ENCODE data around the gene CAPN2.

CAPN2 gene

DNA sequence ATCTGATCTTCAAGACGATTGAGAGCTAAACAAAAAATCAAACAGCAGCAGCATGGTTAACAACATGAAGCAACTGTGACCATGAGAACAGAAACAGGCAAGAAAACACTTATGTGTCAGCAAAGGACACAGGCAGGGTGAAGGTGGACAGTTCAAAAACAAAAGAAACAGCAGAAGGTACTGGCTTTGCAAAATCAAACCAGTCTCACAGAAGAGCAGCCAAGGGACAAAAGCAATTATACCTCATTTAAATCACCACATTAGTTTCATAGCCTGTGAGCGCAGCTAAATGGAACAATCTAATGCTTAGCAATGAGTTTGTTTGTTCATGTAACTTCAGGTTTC is 59.1 kb downstream of the CAPN2 start:
- TF ChIP-seq CEBPB (IDR thresholded peaks at IDR 0.05) (no peak), EGR1 (IDR thresholded peaks at IDR 0.05) (no peak), NFIC (IDR thresholded peaks at IDR 0.05) (no peak), TCF12 (IDR thresholded peaks at IDR 0.05; ENCODE audit: low read depth) (no peak), EP300 (IDR thresholded peaks at IDR 0.05; ENCODE audit: borderline replicate concordance) (no peak), TAF1 (IDR thresholded peaks at IDR 0.05; ENCODE audit: low read depth) (no peak), CREB1 (IDR thresholded peaks at IDR 0.05; ENCODE audit: low read depth) (no peak), ZBTB7A (IDR thresholded peaks at IDR 0.05; ENCODE audit: low read depth) (no peak)
- TF ChIP-seq, protein P1, sequence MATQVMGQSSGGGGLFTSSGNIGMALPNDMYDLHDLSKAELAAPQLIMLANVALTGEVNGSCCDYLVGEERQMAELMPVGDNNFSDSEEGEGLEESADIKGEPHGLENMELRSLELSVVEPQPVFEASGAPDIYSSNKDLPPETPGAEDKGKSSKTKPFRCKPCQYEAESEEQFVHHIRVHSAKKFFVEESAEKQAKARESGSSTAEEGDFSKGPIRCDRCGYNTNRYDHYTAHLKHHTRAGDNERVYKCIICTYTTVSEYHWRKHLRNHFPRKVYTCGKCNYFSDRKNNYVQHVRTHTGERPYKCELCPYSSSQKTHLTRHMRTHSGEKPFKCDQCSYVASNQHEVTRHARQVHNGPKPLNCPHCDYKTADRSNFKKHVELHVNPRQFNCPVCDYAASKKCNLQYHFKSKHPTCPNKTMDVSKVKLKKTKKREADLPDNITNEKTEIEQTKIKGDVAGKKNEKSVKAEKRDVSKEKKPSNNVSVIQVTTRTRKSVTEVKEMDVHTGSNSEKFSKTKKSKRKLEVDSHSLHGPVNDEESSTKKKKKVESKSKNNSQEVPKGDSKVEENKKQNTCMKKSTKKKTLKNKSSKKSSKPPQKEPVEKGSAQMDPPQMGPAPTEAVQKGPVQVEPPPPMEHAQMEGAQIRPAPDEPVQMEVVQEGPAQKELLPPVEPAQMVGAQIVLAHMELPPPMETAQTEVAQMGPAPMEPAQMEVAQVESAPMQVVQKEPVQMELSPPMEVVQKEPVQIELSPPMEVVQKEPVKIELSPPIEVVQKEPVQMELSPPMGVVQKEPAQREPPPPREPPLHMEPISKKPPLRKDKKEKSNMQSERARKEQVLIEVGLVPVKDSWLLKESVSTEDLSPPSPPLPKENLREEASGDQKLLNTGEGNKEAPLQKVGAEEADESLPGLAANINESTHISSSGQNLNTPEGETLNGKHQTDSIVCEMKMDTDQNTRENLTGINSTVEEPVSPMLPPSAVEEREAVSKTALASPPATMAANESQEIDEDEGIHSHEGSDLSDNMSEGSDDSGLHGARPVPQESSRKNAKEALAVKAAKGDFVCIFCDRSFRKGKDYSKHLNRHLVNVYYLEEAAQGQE (IDR thresholded peaks at IDR 0.05; ENCODE audit: low read depth): no peak
- TF ChIP-seq, protein P2, sequence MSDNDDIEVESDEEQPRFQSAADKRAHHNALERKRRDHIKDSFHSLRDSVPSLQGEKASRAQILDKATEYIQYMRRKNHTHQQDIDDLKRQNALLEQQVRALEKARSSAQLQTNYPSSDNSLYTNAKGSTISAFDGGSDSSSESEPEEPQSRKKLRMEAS (IDR thresholded peaks at IDR 0.05): no peak
- TF ChIP-seq, protein P3, sequence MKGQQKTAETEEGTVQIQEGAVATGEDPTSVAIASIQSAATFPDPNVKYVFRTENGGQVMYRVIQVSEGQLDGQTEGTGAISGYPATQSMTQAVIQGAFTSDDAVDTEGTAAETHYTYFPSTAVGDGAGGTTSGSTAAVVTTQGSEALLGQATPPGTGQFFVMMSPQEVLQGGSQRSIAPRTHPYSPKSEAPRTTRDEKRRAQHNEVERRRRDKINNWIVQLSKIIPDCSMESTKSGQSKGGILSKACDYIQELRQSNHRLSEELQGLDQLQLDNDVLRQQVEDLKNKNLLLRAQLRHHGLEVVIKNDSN (IDR thresholded peaks at IDR 0.05): no peak

DNA sequence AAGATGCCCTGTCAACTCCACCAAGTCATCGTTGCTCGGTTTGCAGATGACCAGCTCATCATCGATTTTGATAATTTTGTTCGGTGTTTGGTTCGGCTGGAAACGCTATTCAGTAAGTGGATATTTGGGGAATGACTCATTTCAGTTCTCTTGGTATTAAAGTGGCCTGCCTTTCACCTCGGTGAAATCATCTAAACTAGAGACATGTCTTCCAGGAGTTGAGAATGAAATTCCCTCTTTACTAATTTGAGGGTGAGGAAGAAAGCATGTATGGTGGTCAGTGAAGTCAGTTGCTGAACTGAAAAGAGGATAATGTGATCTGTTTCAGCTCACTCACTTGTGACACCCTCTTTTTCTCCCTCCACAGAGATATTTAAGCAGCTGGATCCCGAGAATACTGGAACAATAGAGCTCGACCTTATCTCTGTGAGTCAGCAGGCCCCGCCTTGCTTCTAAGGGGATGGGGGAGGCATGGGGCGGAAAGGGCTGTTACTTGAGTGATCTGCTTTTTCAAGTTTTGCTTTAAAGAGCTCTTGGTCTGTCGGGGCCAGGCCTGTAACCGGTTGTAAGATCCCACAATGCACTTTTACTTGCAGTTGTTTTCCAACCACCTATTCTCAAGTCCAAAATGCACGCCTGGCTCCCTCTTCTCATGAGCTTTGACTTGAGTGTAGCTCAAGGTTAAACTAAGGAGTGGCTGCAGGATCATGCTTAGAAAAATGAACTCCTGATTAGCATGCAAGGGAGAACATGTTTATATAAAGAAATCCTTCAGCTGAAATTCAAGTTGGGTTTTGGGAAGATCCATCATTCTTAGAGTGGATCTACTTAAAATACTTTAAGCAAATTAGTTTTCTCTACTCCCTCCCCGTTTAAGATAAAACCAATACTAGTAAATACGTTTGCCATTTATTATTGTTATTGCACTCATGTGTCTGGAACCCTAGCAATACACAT is 59.8 kb downstream of the CAPN2 start:
- TF ChIP-seq, protein P1 (IDR thresholded peaks at IDR 0.05; ENCODE audit: low read depth): no peak
- TF ChIP-seq RAD21 (IDR thresholded peaks at IDR 0.05; ENCODE audit: low read depth): no peak
- TF ChIP-seq TCF12 (IDR thresholded peaks at IDR 0.05; ENCODE audit: low read depth): no peak
- TF ChIP-seq CEBPB (IDR thresholded peaks at IDR 0.05): no peak
- TF ChIP-seq FOXM1 (IDR thresholded peaks at IDR 0.05; ENCODE audit: borderline replicate concordance, low read depth): no peak
- TF ChIP-seq EP300 (IDR thresholded peaks at IDR 0.05; ENCODE audit: borderline replicate concordance): no peak
- TF ChIP-seq EGR1 (IDR thresholded peaks at IDR 0.05): no peak
- TF ChIP-seq, protein P3 (IDR thresholded peaks at IDR 0.05): no peak

DNA sequence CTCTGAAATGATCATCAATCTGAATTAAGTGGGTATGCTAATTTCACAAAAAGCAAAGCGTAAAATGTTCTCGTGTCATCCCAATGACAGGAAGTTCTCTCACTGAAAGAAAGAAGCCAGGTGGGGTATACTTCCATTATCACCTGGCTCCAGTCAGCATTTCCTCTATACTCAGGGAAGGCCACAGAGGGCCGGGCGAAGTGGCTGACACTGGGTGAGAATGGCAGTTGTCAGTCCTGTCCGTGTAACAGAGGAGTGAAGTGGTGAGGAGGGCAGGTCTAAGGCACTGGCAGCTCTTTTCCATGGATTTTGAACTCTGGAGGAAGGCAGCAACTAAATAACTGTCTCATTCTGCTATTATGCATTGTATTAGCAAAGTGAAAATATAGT is 60.4 kb downstream of the CAPN2 start:
- TF ChIP-seq TEAD4 (IDR thresholded peaks at IDR 0.05): no peak
- TF ChIP-seq CEBPB (IDR thresholded peaks at IDR 0.05): no peak
- TF ChIP-seq, protein P1 (IDR thresholded peaks at IDR 0.05; ENCODE audit: low read depth): no peak
- TF ChIP-seq, protein P3 (IDR thresholded peaks at IDR 0.05): no peak
- no peak for TF ChIP-seq TCF12 (IDR thresholded peaks at IDR 0.05; ENCODE audit: low read depth)
- no peak for TF ChIP-seq NFIC (IDR thresholded peaks at IDR 0.05)
- no peak for TF ChIP-seq TAF1 (IDR thresholded peaks at IDR 0.05; ENCODE audit: low read depth)
- no peak for TF ChIP-seq CREB1 (IDR thresholded peaks at IDR 0.05; ENCODE audit: low read depth)
- TF ChIP-seq, protein P2 (IDR thresholded peaks at IDR 0.05): no peak
- TF ChIP-seq RAD21 (IDR thresholded peaks at IDR 0.05; ENCODE audit: low read depth): no peak
- no peak for TF ChIP-seq YY1 (IDR thresholded peaks at IDR 0.05; ENCODE audit: low read depth)
- TF ChIP-seq EGR1 (IDR thresholded peaks at IDR 0.05): no peak
- TF ChIP-seq EP300 (IDR thresholded peaks at IDR 0.05; ENCODE audit: borderline replicate concordance): no peak
- TF ChIP-seq FOXM1 (IDR thresholded peaks at IDR 0.05; ENCODE audit: borderline replicate concordance, low read depth): no peak
- no peak for TF ChIP-seq ZBTB7A (IDR thresholded peaks at IDR 0.05; ENCODE audit: low read depth)

Data from Ishikawa (cell line).